Measurements from ENCODE around the gene PRUNE2.

GRCh38 chr9:76725011-76725546 is 180.8 kb downstream of the PRUNE2 start:
- no peak for TF ChIP-seq POLR2A (IDR thresholded peaks at IDR 0.05)
- no peak for TF ChIP-seq CTCF (IDR thresholded peaks at IDR 0.05)

Data from lower leg skin (tissue), 3 donors.